GM23338 (cell line): ENCODE data around the gene AFF1. TPM values are rescaled to one million over a fixed set of nuclear protein-coding genes. Genes with fewer than 3 reads are reported as not detected.
A peak's percentile ranks its signal among the peaks of the same experiment; 100 is the strongest.

ENCODE experiments used
- ATAC-seq: fragments of 200-7000 bp; cut with Tn5 transposase; 3 replicates; pipeline ENCODE4 v1.9.1; 2020
- DNase-seq: peaks from one replicate; pipeline ENCODE4 v3.0.0-alpha.2; 2015; ENCODE audit warnings: low spot score
- H2AFZ ChIP-seq: fragments of 200-600 bp; sonication (generic); 2 replicates; pipeline ENCODE4 v1.8.0; 2016; ENCODE audit warnings: antibody characterized with exemption, mild to moderate bottlenecking, moderate library complexity
- H3F3A ChIP-seq: fragments of 200-600 bp; sonication (generic); replicated peaks from 2 replicates; pipeline ENCODE4 v1.8.0; 2017; ENCODE audit warnings: antibody characterized with exemption, mixed run types, low read depth
- H3K27ac ChIP-seq: fragments of 200-600 bp; sonication (generic); 2 replicates; pipeline ENCODE4 v1.6.1; 2016; ENCODE audit warnings: low read depth
- H3K27me3 ChIP-seq: fragments of 200-600 bp; sonication (generic); 2 replicates; pipeline ENCODE4 v1.8.0; 2016; ENCODE audit warnings: mild to moderate bottlenecking, mixed run types, moderate library complexity; ENCODE audit not compliant: insufficient read depth
- H3K36me3 ChIP-seq: fragments of 200-600 bp; sonication (generic); 2 replicates; pipeline ENCODE4 v1.8.0; 2016; ENCODE audit warnings: mild to moderate bottlenecking; ENCODE audit not compliant: insufficient read depth
- H3K4me1 ChIP-seq: fragments of 200-600 bp; sonication (generic); 2 replicates; pipeline ENCODE4 v1.8.0; 2016; ENCODE audit warnings: mild to moderate bottlenecking, moderate library complexity; ENCODE audit not compliant: insufficient read depth
- H3K4me2 ChIP-seq: fragments of 200-600 bp; sonication (generic); 2 replicates; pipeline ENCODE4 v1.7.1; 2017; ENCODE audit warnings: mixed run types
- H3K4me3 ChIP-seq: fragments of 200-600 bp; sonication (generic); 2 replicates; pipeline ENCODE4 v1.6.1; 2016; ENCODE audit warnings: mixed run types
- H3K79me2 ChIP-seq: fragments of 200-600 bp; sonication (generic); replicated peaks from 2 replicates; pipeline ENCODE4 v1.8.0; 2017; ENCODE audit warnings: mild to moderate bottlenecking; ENCODE audit not compliant: insufficient read depth
- H3K9me2 ChIP-seq: fragments of 200-600 bp; sonication (generic); 2 replicates; pipeline ENCODE4 v1.8.0; 2017; ENCODE audit not compliant: insufficient read depth
- H4K20me1 ChIP-seq: fragments of 200-600 bp; sonication (generic); replicated peaks from 2 replicates; pipeline ENCODE4 v1.8.0; 2017; ENCODE audit warnings: mild to moderate bottlenecking; ENCODE audit not compliant: insufficient read depth
- H3K27ac Mint-ChIP-seq: 2 replicates; pipeline ENCODE4 v1.8.0; 2020; ENCODE audit warnings: inconsistent platforms, mild to moderate bottlenecking, moderate library complexity, mixed read lengths
- H3K27me3 Mint-ChIP-seq: 3 replicates; pipeline ENCODE4 v1.8.0; 2022; ENCODE audit warnings: low read depth, mild to moderate bottlenecking, moderate library complexity, mixed read lengths, inconsistent platforms; ENCODE audit not compliant: insufficient read depth, poor library complexity
- H3K36me3 Mint-ChIP-seq: 3 replicates; pipeline ENCODE4 v1.8.0; 2021; ENCODE audit warnings: low read depth, mild to moderate bottlenecking, inconsistent platforms, moderate library complexity, mixed read lengths
- H3K4me1 Mint-ChIP-seq: 3 replicates; pipeline ENCODE4 v1.8.0; 2020; ENCODE audit warnings: mild to moderate bottlenecking, inconsistent platforms, mixed read lengths
- H3K4me3 Mint-ChIP-seq: 3 replicates; pipeline ENCODE4 v1.8.0; 2021; ENCODE audit warnings: moderate library complexity, mild to moderate bottlenecking, inconsistent platforms, mixed read lengths
- H3K9me3 Mint-ChIP-seq: 3 replicates; pipeline ENCODE4 v1.8.0; 2020; ENCODE audit warnings: moderate library complexity, mild to moderate bottlenecking, inconsistent platforms, mixed read lengths
- CREB1 ChIP-seq: fragments of 250-450 bp; sonication (Bioruptor Pico); IDR thresholded peaks from 2 replicates; pipeline ENCODE4 v1.5.0; 2020; ENCODE audit warnings: low read depth, mild to moderate bottlenecking, moderate library complexity
- EZH2 ChIP-seq: fragments of 200-600 bp; sonication (generic); IDR thresholded peaks from one replicate; pipeline ENCODE4 v1.8.0; 2017; ENCODE audit warnings: antibody characterized with exemption, mild to moderate bottlenecking, low read depth; ENCODE audit not compliant: unreplicated experiment
- JUNB ChIP-seq: IDR thresholded peaks from one replicate; pipeline ENCODE4 v1.6.1; 2016; ENCODE audit warnings: antibody characterized with exemption; ENCODE audit not compliant: unreplicated experiment
- NANOG ChIP-seq: IDR thresholded peaks from 2 replicates; pipeline ENCODE4 v1.6.1; 2016; ENCODE audit warnings: antibody characterized with exemption, borderline replicate concordance
- POLR2AphosphoS5 ChIP-seq: IDR thresholded peaks from 2 replicates; pipeline ENCODE4 v1.6.1; 2016; ENCODE audit warnings: antibody characterized with exemption, low read depth
- ZNF114 ChIP-seq: fragments of 250-450 bp; sonication (Bioruptor Pico); IDR thresholded peaks from 2 replicates; pipeline ENCODE4 v1.5.0; 2020; ENCODE audit warnings: mild to moderate bottlenecking, moderate library complexity
- ZNF331 ChIP-seq: fragments of 250-450 bp; sonication (Bioruptor Pico); IDR thresholded peaks from 2 replicates; pipeline ENCODE4 v1.5.0; 2020; ENCODE audit warnings: low read depth, mild to moderate bottlenecking, moderate library complexity
- polyA plus RNA-seq: library from polyadenylated mRNA; unstranded; fragments of >200 nt; fragmentation: Nextera tagmentation; extraction: Ambion mirVana; gene quantifications from 2 replicates; pipeline ENCODE4 v1.2.1, GENCODE V29; 2016
- total RNA-seq: library from RNA; depleted of rRNA; stranded (reverse); fragments of >200 nt; shearing (Covaris generic); gene quantifications from 2 replicates; pipeline ENCODE4 v1.2.3, GENCODE V29; 2014
- TF ChIP-seq, protein P1 (sequence below): IDR thresholded peaks from 2 replicates; pipeline ENCODE4 v1.6.1; 2016; ENCODE audit warnings: antibody characterized with exemption
- TF ChIP-seq, protein P2 (sequence below), 2 experiments: fragments of 200-600 bp in 1 of 2; sonication (generic) in 1 of 2; conservative IDR thresholded peaks; 2 replicates each; pipeline versions ENCODE4 v1.5.1 to v1.6.1; 2016 to 2017; ENCODE audit warnings: antibody characterized with exemption in 2 of 2, low read depth in 2 of 2, mild to moderate bottlenecking in 2 of 2, moderate library complexity in 1 of 2

AFF1 gene
- total and polyA plus RNA-seq, 2 experiments from 2014 or later = 42.6 to 67.2 TPM

DNA sequence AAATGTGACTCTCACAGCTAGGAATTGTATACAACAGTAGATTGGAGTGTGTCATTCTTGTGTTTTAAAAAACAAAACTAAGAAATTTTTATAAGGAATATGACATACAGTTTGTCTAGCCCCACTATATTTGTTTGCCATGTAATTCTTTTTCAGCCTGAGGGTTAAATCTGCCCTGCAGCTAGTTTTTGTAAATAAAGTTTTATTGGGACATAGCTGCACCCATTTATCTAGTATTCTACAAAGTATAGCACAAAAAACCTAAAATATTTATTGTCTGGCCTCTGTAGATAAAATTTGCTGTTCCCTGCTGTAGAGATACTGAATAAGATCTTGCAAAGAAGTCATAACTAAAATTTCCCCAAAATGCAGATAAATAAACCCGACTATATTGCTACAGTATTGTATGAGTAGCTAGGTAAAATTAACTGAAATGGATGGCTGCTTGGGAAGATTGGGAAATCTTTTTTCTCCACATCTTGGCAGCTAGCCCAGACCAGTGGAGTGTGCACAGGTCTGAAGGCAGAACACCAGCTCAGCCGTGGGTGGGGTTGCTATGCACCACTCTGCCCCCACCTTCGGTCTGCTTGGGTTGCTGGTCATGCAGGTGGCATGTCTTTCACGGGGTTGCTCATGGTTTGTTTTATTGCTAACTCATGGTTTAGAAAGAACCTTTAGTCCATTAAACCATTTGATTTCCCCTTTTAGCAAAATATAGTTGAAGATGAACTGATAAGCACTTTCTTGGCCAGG, 157.8 kb downstream of the AFF1 start (continued):
- TF ChIP-seq, protein P1, sequence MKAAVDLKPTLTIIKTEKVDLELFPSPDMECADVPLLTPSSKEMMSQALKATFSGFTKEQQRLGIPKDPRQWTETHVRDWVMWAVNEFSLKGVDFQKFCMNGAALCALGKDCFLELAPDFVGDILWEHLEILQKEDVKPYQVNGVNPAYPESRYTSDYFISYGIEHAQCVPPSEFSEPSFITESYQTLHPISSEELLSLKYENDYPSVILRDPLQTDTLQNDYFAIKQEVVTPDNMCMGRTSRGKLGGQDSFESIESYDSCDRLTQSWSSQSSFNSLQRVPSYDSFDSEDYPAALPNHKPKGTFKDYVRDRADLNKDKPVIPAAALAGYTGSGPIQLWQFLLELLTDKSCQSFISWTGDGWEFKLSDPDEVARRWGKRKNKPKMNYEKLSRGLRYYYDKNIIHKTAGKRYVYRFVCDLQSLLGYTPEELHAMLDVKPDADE = no peak
- TF ChIP-seq ZNF331 (CRISPR knock-in tag) (no peak), JUNB (no peak), ZNF114 (CRISPR knock-in tag) (no peak)

DNA sequence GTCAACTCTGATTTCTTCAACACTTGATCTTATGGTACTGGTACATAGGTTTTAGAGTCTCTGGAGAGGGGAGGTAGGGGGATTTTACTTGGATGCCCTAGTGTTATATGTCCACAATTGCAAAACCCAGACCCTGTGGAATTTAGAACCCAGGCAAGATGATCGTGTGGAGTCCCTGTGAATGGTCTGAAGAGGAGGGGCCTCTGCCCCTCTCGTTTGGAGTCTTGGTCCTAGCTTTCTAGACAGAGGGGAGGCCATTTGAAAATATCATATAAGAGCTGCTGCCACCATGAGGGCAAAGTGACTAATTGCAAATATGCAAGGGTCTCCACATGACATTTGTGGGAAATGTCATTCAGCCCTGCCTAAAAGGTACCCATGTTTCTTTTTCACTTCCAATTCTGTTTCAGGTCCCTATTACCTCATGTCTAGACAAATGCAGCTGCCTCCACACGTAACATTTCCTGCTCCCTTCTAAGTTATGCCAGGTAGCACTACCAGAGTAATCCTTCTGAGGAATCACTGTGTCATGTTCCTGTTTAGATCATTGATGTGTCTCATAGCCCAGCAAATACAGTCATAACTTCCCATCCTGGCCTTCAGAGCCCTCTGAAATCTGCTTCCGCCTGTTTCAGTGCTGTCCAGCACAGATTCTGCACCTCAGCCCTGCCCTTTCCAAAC, 158.8 kb downstream of the AFF1 start:
- DNase-seq = peak; percentile 73
- Mint-ChIP-seq H3K27ac (peak overlapping the region; percentile 24; the same call in 1 of the 2 replicates), H3K27me3 (peaks cover 2% of the 10 kb centered on the region), H3K9me3 (no peaks in the 10 kb centered on the region), H3K36me3 (peaks cover 14% of the 10 kb centered on the region), H3K4me3 (no peak overlapping the region), H3K4me1 (peaks cover 20% of the 10 kb centered on the region)
- Histone ChIP-seq H3K36me3 (peaks cover 18% of the 10 kb centered on the region; the same call in 1 of the 2 replicates), H3K4me3 (no peak overlapping the region), H3K27me3 (no peaks in the 10 kb centered on the region), H3K27ac (no peak overlapping the region), H3K4me2 (no peak overlapping the region), H3K4me1 (0 out of 2 replicates have a peak, but pooled peaks cover under 1% of the 10 kb centered on the region), H3F3A (no peaks in the 10 kb centered on the region), H3K9me2 (no peaks in the 10 kb centered on the region), H3K79me2 (0 out of 2 replicates have a peak, but pooled peaks cover 4% of the 10 kb centered on the region), H2AFZ (no peak overlapping the region), H4K20me1 (peaks cover 4% of the 10 kb centered on the region; the same call in 1 of the 2 replicates)
- TF ChIP-seq EZH2 (no peak), NANOG (no peak), CREB1 (CRISPR knock-in tag) (no peak), JUNB (no peak), POLR2AphosphoS5 (no peak)
- TF ChIP-seq, protein P2, sequence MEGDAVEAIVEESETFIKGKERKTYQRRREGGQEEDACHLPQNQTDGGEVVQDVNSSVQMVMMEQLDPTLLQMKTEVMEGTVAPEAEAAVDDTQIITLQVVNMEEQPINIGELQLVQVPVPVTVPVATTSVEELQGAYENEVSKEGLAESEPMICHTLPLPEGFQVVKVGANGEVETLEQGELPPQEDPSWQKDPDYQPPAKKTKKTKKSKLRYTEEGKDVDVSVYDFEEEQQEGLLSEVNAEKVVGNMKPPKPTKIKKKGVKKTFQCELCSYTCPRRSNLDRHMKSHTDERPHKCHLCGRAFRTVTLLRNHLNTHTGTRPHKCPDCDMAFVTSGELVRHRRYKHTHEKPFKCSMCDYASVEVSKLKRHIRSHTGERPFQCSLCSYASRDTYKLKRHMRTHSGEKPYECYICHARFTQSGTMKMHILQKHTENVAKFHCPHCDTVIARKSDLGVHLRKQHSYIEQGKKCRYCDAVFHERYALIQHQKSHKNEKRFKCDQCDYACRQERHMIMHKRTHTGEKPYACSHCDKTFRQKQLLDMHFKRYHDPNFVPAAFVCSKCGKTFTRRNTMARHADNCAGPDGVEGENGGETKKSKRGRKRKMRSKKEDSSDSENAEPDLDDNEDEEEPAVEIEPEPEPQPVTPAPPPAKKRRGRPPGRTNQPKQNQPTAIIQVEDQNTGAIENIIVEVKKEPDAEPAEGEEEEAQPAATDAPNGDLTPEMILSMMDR (conservative IDR thresholded peaks at IDR 0.05; ENCODE audit: low read depth in 2 of 2) = peak; percentile 60 to 69
- ATAC-seq = peak; percentile 61
